ENCODE results near the gene TMEM145.

TMEM145 gene

GRCh38 chr19:42270346-42271044, 42.6 kb upstream of the TMEM145 start:
- H3K4me3 ChIP-seq (ENCODE audit: low read depth, low read length): peak overlapping the region; percentile 75
- DNase-seq (ENCODE audit: low read depth): peak; percentile 84
- TF ChIP-seq CTCF (IDR thresholded peaks at IDR 0.05; ENCODE audit: insufficient read depth, low read depth, low read length, missing control alignments): no peak

- DNase-seq (ENCODE audit: low read depth): no peak
- H3K4me3 ChIP-seq (ENCODE audit: low read depth, low read length): peak overlapping the region; percentile 75
Measured at GRCh38 chr19:42271045-42271419, 42.1 kb upstream of the TMEM145 start.

GRCh38 chr19:42271861-42272534, 41.1 kb upstream of the TMEM145 start:
- TF ChIP-seq CTCF (IDR thresholded peaks at IDR 0.05; ENCODE audit: insufficient read depth, low read depth, low read length, missing control alignments): no peak
- no peak for DNase-seq (ENCODE audit: low read depth)
- no peak overlapping the region for H3K4me3 ChIP-seq (ENCODE audit: low read depth, low read length)

More at GRCh38 chr19:42271045-42271419, 42.1 kb upstream of the TMEM145 start:
- TF ChIP-seq CTCF (IDR thresholded peaks at IDR 0.05; ENCODE audit: insufficient read depth, low read depth, low read length, missing control alignments): no peak

- no peak for TF ChIP-seq CTCF (IDR thresholded peaks at IDR 0.05; ENCODE audit: insufficient read depth, low read depth, low read length, missing control alignments)
- no peak overlapping the region for H3K4me3 ChIP-seq (ENCODE audit: low read depth, low read length)
- no peak for DNase-seq (ENCODE audit: low read depth)
Measured at GRCh38 chr19:42272535-42272897, 40.6 kb upstream of the TMEM145 start.

- H3K4me3 ChIP-seq (ENCODE audit: low read depth, low read length): no peak overlapping the region
- DNase-seq (ENCODE audit: low read depth): no peak
- no peak for TF ChIP-seq CTCF (IDR thresholded peaks at IDR 0.05; ENCODE audit: insufficient read depth, low read depth, low read length, missing control alignments)
Measured at GRCh38 chr19:42272989-42273406, 40.1 kb upstream of the TMEM145 start.

GRCh38 chr19:42273407-42274064, 39.6 kb upstream of the TMEM145 start:
- TF ChIP-seq CTCF (IDR thresholded peaks at IDR 0.05; ENCODE audit: insufficient read depth, low read depth, low read length, missing control alignments): no peak
- H3K4me3 ChIP-seq (ENCODE audit: low read depth, low read length): no peak overlapping the region
- no peak for DNase-seq (ENCODE audit: low read depth)
